ENCODE measurements around the gene TSHZ1.

DNA sequence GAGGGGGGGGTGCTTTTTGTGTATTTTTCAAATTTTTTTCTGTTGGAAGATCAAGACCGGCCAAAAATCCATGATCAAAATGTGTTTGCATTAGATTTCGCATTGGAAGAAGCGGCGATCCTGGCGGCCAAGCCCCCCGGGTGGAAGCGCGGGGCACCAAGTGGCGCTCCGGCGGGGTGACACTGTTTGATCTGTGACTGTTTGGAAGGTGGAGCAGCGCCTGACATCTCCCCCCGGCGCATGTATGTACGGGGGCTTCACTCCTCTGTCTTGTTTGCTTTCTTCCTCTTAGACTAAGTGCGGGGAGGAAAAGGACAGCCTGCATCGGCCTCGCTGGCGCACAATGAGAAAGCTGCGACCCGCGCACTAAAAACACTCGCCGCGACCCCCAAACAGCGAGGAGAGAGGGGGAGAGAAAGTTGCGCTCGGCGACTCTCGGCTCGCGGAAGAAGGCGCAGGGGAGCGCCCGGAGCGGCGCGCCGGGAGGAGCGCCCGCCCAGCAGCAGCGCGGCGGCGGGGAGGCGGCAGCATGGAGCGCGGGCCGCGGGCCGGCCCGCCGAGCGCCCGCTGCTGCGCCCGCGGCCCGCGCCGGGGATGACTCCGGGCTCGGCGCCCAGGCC, 515 bp downstream of the TSHZ1 start:
- no peak for TF ChIP-seq EP300 (conservative IDR thresholded peaks at IDR 0.05; ENCODE audit: poor library complexity, severe bottlenecking)
- no peak for TF ChIP-seq EZH2 (IDR thresholded peaks at IDR 0.05; ENCODE audit: borderline replicate concordance, insufficient read depth, low read length, poor library complexity, severe bottlenecking)
- no peak for TF ChIP-seq CTCF (IDR thresholded peaks at IDR 0.05; ENCODE audit: poor library complexity, severe bottlenecking)

Data from neural cell (in vitro differentiated cells).